ENCODE data around the gene FANCB. TPM values are rescaled to one million over a fixed set of nuclear protein-coding genes. Genes with fewer than 3 reads are reported as not detected.

Gene FANCB
- total RNA-seq, 1 experiment from 2014 or later: 11.6 TPM

Other genes with a start within 250 kb of the FANCB start
- 6.7 and 11.6 TPM in 2 replicates for gene MOSPD2, start 352 bp upstream of the FANCB start, total RNA-seq (2014; rRNA removed)

Data from PC-3 (cell line).